Measurements from ENCODE around the gene TEX101.
"Not testable (repeated sequence)": the region's sequence is repeated elsewhere in the genome, so short reads cannot be mapped to it uniquely, and the experiment has no call there.

TEX101 gene

GRCh38 chr19:43414554-43414953, at the start of gene TEX101:
TSS of gene TEX101 (plus strand) at chr19:43414890. CDS start at chr19:43415920, 1,030 bp downstream.
- Mint-ChIP-seq H3K36me3 (ENCODE audit: low read depth) (no peaks in the 10 kb centered on the region), H3K4me1 (ENCODE audit: low read depth) (no peaks in the 10 kb centered on the region), H3K4me3 (no peak within 1 kb of the TSS), H3K9me3 (no peaks in the 10 kb centered on the region), H3K27me3 (ENCODE audit: low read depth) (no peaks in the 10 kb centered on the region), H3K27ac (no peak within 1 kb of the TSS)
- DNase-seq (ENCODE audit: low spot score) = no peak

- not testable (repeated sequence) for H3K36me3 Mint-ChIP-seq (ENCODE audit: low read depth); H3K4me3 Mint-ChIP-seq; H3K27ac Mint-ChIP-seq; H3K9me3 Mint-ChIP-seq; DNase-seq (ENCODE audit: low spot score); H3K27me3 Mint-ChIP-seq (ENCODE audit: low read depth); H3K4me1 Mint-ChIP-seq (ENCODE audit: low read depth)
Measured at GRCh38 chr19:43365677-43366076, 49.0 kb upstream of the TEX101 start.

GRCh38 chr19:43367822-43368221, 46.9 kb upstream of the TEX101 start:
- H3K27ac Mint-ChIP-seq = no peak overlapping the region
- H3K9me3 Mint-ChIP-seq = no peaks in the 10 kb centered on the region
- no peaks in the 10 kb centered on the region for H3K36me3 Mint-ChIP-seq (ENCODE audit: low read depth)
- H3K4me3 Mint-ChIP-seq = no peak overlapping the region
- no peak for DNase-seq (ENCODE audit: low spot score)
- no peaks in the 10 kb centered on the region for H3K27me3 Mint-ChIP-seq (ENCODE audit: low read depth)
- no peaks in the 10 kb centered on the region for H3K4me1 Mint-ChIP-seq (ENCODE audit: low read depth)

GRCh38 chr19:43368897-43369296, 45.8 kb upstream of the TEX101 start:
- H3K36me3 Mint-ChIP-seq (ENCODE audit: low read depth); H3K4me1 Mint-ChIP-seq (ENCODE audit: low read depth); H3K27ac Mint-ChIP-seq; H3K9me3 Mint-ChIP-seq; H3K4me3 Mint-ChIP-seq; H3K27me3 Mint-ChIP-seq (ENCODE audit: low read depth); DNase-seq (ENCODE audit: low spot score): not testable (repeated sequence)

GRCh38 chr19:43371909-43372308, 42.8 kb upstream of the TEX101 start:
- no peaks in the 10 kb centered on the region for H3K36me3 Mint-ChIP-seq (ENCODE audit: low read depth)
- H3K4me1 Mint-ChIP-seq (ENCODE audit: low read depth) = no peaks in the 10 kb centered on the region
- no peaks in the 10 kb centered on the region for H3K27me3 Mint-ChIP-seq (ENCODE audit: low read depth)
- no peak overlapping the region for H3K27ac Mint-ChIP-seq
- H3K9me3 Mint-ChIP-seq = no peaks in the 10 kb centered on the region
- DNase-seq (ENCODE audit: low spot score) = no peak
- no peak overlapping the region for H3K4me3 Mint-ChIP-seq

GRCh38 chr19:43372462-43372861, 42.2 kb upstream of the TEX101 start:
- DNase-seq (ENCODE audit: low spot score) = no peak
- H3K27me3 Mint-ChIP-seq (ENCODE audit: low read depth) = no peaks in the 10 kb centered on the region
- H3K36me3 Mint-ChIP-seq (ENCODE audit: low read depth) = no peaks in the 10 kb centered on the region
- H3K9me3 Mint-ChIP-seq = no peaks in the 10 kb centered on the region
- no peak overlapping the region for H3K27ac Mint-ChIP-seq
- no peak overlapping the region for H3K4me3 Mint-ChIP-seq
- no peaks in the 10 kb centered on the region for H3K4me1 Mint-ChIP-seq (ENCODE audit: low read depth)

GRCh38 chr19:43377624-43378023, 37.1 kb upstream of the TEX101 start:
- H3K4me3 Mint-ChIP-seq; H3K4me1 Mint-ChIP-seq (ENCODE audit: low read depth); H3K9me3 Mint-ChIP-seq; H3K27me3 Mint-ChIP-seq (ENCODE audit: low read depth); DNase-seq (ENCODE audit: low spot score); H3K36me3 Mint-ChIP-seq (ENCODE audit: low read depth); H3K27ac Mint-ChIP-seq: not testable (repeated sequence)

GRCh38 chr19:43380008-43380407, 34.7 kb upstream of the TEX101 start:
- Mint-ChIP-seq H3K27me3 (ENCODE audit: low read depth) (peaks cover 2% of the 10 kb centered on the region), H3K4me3 (no peak overlapping the region), H3K4me1 (ENCODE audit: low read depth) (no peaks in the 10 kb centered on the region), H3K9me3 (no peaks in the 10 kb centered on the region), H3K27ac (no peak overlapping the region), H3K36me3 (ENCODE audit: low read depth) (no peaks in the 10 kb centered on the region)
- DNase-seq (ENCODE audit: low spot score) = no peak

- Mint-ChIP-seq H3K9me3 (no peaks in the 10 kb centered on the region), H3K36me3 (ENCODE audit: low read depth) (no peaks in the 10 kb centered on the region), H3K27ac (no peak overlapping the region), H3K4me1 (ENCODE audit: low read depth) (no peaks in the 10 kb centered on the region), H3K27me3 (ENCODE audit: low read depth) (peaks cover 2% of the 10 kb centered on the region), H3K4me3 (no peak overlapping the region)
- DNase-seq (ENCODE audit: low spot score) = no peak
Measured at GRCh38 chr19:43380771-43381386, 33.8 kb upstream of the TEX101 start.

GRCh38 chr19:43382586-43383216, 32.0 kb upstream of the TEX101 start:
- not testable (repeated sequence) for DNase-seq (ENCODE audit: low spot score); H3K27ac Mint-ChIP-seq; H3K27me3 Mint-ChIP-seq (ENCODE audit: low read depth); H3K4me1 Mint-ChIP-seq (ENCODE audit: low read depth); H3K36me3 Mint-ChIP-seq (ENCODE audit: low read depth); H3K9me3 Mint-ChIP-seq; H3K4me3 Mint-ChIP-seq

GRCh38 chr19:43383254-43383653, 31.4 kb upstream of the TEX101 start:
- H3K9me3 Mint-ChIP-seq; DNase-seq (ENCODE audit: low spot score); H3K27ac Mint-ChIP-seq; H3K4me3 Mint-ChIP-seq; H3K27me3 Mint-ChIP-seq (ENCODE audit: low read depth); H3K36me3 Mint-ChIP-seq (ENCODE audit: low read depth); H3K4me1 Mint-ChIP-seq (ENCODE audit: low read depth): not testable (repeated sequence)

GRCh38 chr19:43383759-43384158, 30.9 kb upstream of the TEX101 start:
- H3K27ac Mint-ChIP-seq; H3K4me1 Mint-ChIP-seq (ENCODE audit: low read depth); H3K9me3 Mint-ChIP-seq; H3K27me3 Mint-ChIP-seq (ENCODE audit: low read depth); H3K4me3 Mint-ChIP-seq; H3K36me3 Mint-ChIP-seq (ENCODE audit: low read depth); DNase-seq (ENCODE audit: low spot score): not testable (repeated sequence)

- not testable (repeated sequence) for H3K27ac Mint-ChIP-seq; H3K36me3 Mint-ChIP-seq (ENCODE audit: low read depth); H3K27me3 Mint-ChIP-seq (ENCODE audit: low read depth); H3K4me1 Mint-ChIP-seq (ENCODE audit: low read depth); H3K4me3 Mint-ChIP-seq; H3K9me3 Mint-ChIP-seq; DNase-seq (ENCODE audit: low spot score)
Measured at GRCh38 chr19:43390903-43391551, 23.7 kb upstream of the TEX101 start.

GRCh38 chr19:43391552-43391935, 23.1 kb upstream of the TEX101 start:
- not testable (repeated sequence) for H3K36me3 Mint-ChIP-seq (ENCODE audit: low read depth); H3K4me3 Mint-ChIP-seq; DNase-seq (ENCODE audit: low spot score); H3K4me1 Mint-ChIP-seq (ENCODE audit: low read depth); H3K27me3 Mint-ChIP-seq (ENCODE audit: low read depth); H3K27ac Mint-ChIP-seq; H3K9me3 Mint-ChIP-seq

GRCh38 chr19:43393501-43393900, 21.2 kb upstream of the TEX101 start:
- not testable (repeated sequence) for H3K4me3 Mint-ChIP-seq; H3K4me1 Mint-ChIP-seq (ENCODE audit: low read depth); H3K27me3 Mint-ChIP-seq (ENCODE audit: low read depth); H3K36me3 Mint-ChIP-seq (ENCODE audit: low read depth); H3K27ac Mint-ChIP-seq; H3K9me3 Mint-ChIP-seq; DNase-seq (ENCODE audit: low spot score)

Data from T-helper 2 cell treated with Interferon-gamma antibody and Interleukin-4, amounts not matched to agents 5 μg/mL and 100 μg/mL, for 36 hours (primary cell).